Keratinocyte (primary cell): ENCODE data around the gene STXBP3. TPM values are rescaled to one million over a fixed set of nuclear protein-coding genes. Genes with fewer than 3 reads are reported as not detected.

Source experiments
- DNase-seq: peaks from one replicate; pipeline ENCODE4 v3.0.0-alpha.2; 2011; ENCODE audit warnings: low read depth, missing footprints, low spot score
- FAIRE-seq: peaks from 2 replicates; lab custom pipeline; 2011; peaks lifted over from hg19 to GRCh38; lab: Jason Lieb, UNC
- H2AFZ ChIP-seq: 2 replicates; pipeline ENCODE4 v1.6.0; 2012; ENCODE audit warnings: low read length, control low read depth, inconsistent platforms; ENCODE audit not compliant: control insufficient read depth
- H3K27ac ChIP-seq: 2 replicates; pipeline ENCODE4 v1.5.1; 2011; ENCODE audit warnings: low read length; ENCODE audit not compliant: control insufficient read depth, insufficient read depth
- H3K27me3 ChIP-seq: 3 replicates; pipeline ENCODE4 v1.6.0; 2011; ENCODE audit warnings: low read length; ENCODE audit not compliant: control insufficient read depth, insufficient read depth; ENCODE audit errors: extremely low read depth
- H3K36me3 ChIP-seq, 2 experiments: 2 replicates in 1 of 2; 3 replicates in 1 of 2; pipeline ENCODE4 v1.5.1; 2011; ENCODE audit warnings: low read length in 2 of 2, mild to moderate bottlenecking in 1 of 2; ENCODE audit not compliant: control insufficient read depth in 2 of 2, insufficient read depth in 2 of 2; ENCODE audit errors: extremely low read depth in 1 of 2
- H3K4me1 ChIP-seq: 3 replicates; pipeline ENCODE4 v1.5.1; 2011; ENCODE audit warnings: low read length; ENCODE audit not compliant: control insufficient read depth, insufficient read depth; ENCODE audit errors: extremely low read depth
- H3K4me2 ChIP-seq: 3 replicates; pipeline ENCODE4 v1.6.0; 2011; ENCODE audit warnings: low read depth, low read length; ENCODE audit not compliant: control insufficient read depth, insufficient read depth; ENCODE audit errors: extremely low read depth
- H3K4me3 ChIP-seq, 3 experiments: fragments of 200-600 bp in 1 of 3; sonication (generic) in 1 of 3; 2 replicates in 2 of 3; 3 replicates in 1 of 3; pipeline ENCODE4 v1.5.1; 2011 to 2016; ENCODE audit warnings: low read length in 3 of 3, mild to moderate bottlenecking in 3 of 3, control low read depth in 2 of 3, inconsistent platforms in 1 of 3, low read depth in 1 of 3, mixed read lengths in 1 of 3, mixed run types in 1 of 3, moderate library complexity in 1 of 3; ENCODE audit not compliant: control insufficient read depth in 2 of 3, insufficient read depth in 2 of 3; ENCODE audit errors: extremely low read depth in 1 of 3
- H3K79me2 ChIP-seq: 2 replicates; pipeline ENCODE4 v1.6.0; 2012; ENCODE audit warnings: low read length; ENCODE audit not compliant: control insufficient read depth, insufficient read depth
- H3K9ac ChIP-seq: 3 replicates; pipeline ENCODE4 v1.6.0; 2011; ENCODE audit warnings: low read length; ENCODE audit not compliant: control insufficient read depth, insufficient read depth; ENCODE audit errors: extremely low read depth
- H3K9me1 ChIP-seq: 3 replicates; pipeline ENCODE4 v1.6.0; 2011; ENCODE audit warnings: low read length; ENCODE audit not compliant: control insufficient read depth, insufficient read depth; ENCODE audit errors: extremely low read depth
- H3K9me3 ChIP-seq: 2 replicates; pipeline ENCODE4 v1.5.1; 2012; ENCODE audit warnings: low read depth, low read length; ENCODE audit not compliant: control insufficient read depth
- H4K20me1 ChIP-seq: 3 replicates; pipeline ENCODE4 v1.6.0; 2011; ENCODE audit warnings: low read length; ENCODE audit not compliant: control insufficient read depth, insufficient read depth; ENCODE audit errors: extremely low read depth
- EZH2 ChIP-seq: IDR thresholded peaks from one replicate; pipeline ENCODE4 v1.6.1; 2012; ENCODE audit warnings: inconsistent platforms, mild to moderate bottlenecking, low read length, moderate library complexity
- dilution Hi-C: fragments of 300-500 bp; cut with MboI; formaldehyde crosslinking; loops from one replicate; pipeline ENCODE4 v1.7.0; 2020; ENCODE audit warnings: low sequenced_read_pairs; ENCODE audit not compliant: extremely low pct_ligation_motif_present
- polyA plus RNA-seq, 5 experiments: library from polyadenylated mRNA; depleted of rRNA in 3 of 5; stranded (reverse) in 3 of 5; stranded (forward) in 1 of 5; unstranded in 1 of 5; fragments of >200 nt; gene quantifications; 1 replicate in 1 of 5; 2 replicates in 3 of 5; 3 replicates in 1 of 5; pipeline versions ENCODE4 v1.2.1 to v1.2.3, GENCODE V29; 2011 to 2012; ENCODE audit warnings: missing spikeins in 2 of 5, low read depth in 1 of 5, low replicate concordance in 1 of 5
- TF ChIP-seq, protein P1 (sequence below), 3 experiments: IDR thresholded peaks in 1 of 3; conservative IDR thresholded peaks in 1 of 3; optimal IDR thresholded peaks in 1 of 3; 2 replicates in 2 of 3; 3 replicates in 1 of 3; pipeline versions ENCODE3 to v1.5.1; 2011; ENCODE audit warnings: low read length in 3 of 3, mild to moderate bottlenecking in 3 of 3, moderate library complexity in 2 of 3, control low read depth in 1 of 3, inconsistent platforms in 1 of 3; ENCODE audit not compliant: insufficient read depth in 2 of 3; ENCODE audit errors: extremely low read depth in 1 of 3

The STXBP3 gene
- polyA plus RNA-seq, 1 donor (not counting 4 experiments of a cell fraction or from before 2014, with no cell fraction given), result 36.3 TPM

DNA sequence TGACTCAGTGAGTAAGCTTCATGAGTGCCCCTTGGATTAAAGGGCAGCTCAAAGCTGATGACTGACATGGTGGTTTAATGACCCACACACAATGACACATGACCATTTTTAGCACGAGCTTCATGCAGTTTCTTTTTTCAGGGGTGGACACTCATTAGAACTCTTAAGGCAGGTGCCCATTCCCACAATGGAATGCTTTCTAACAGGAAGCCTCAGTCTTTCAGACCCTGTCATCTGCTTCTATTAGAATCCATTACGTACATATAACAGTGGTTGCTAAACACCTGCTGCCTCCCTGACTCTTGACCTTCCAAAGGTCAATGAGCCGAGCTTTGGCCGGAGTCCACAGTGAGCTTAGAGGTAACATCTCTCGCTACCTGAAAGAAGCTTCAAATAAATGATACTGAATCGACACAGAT lies 83.0 kb downstream of the STXBP3 start:
- dilution Hi-C loops, result no loop called here
- peak overlapping the region; percentile 84 for H3K4me2 ChIP-seq
- peak overlapping the region in 2 of 3 experiments; percentile 20 to 49 for H3K4me3 ChIP-seq
- H2AFZ ChIP-seq, result no peak overlapping the region
- H3K4me1 ChIP-seq, result peaks cover 59% of the 10 kb centered on the region
- peak overlapping the region; percentile 89 for H3K27ac ChIP-seq
- no peaks in the 10 kb centered on the region for H4K20me1 ChIP-seq
- no peaks in the 10 kb centered on the region for H3K79me2 ChIP-seq
- no peaks in the 10 kb centered on the region for H3K27me3 ChIP-seq
- no peaks in the 10 kb centered on the region for H3K9me1 ChIP-seq
- TF ChIP-seq, protein P1, sequence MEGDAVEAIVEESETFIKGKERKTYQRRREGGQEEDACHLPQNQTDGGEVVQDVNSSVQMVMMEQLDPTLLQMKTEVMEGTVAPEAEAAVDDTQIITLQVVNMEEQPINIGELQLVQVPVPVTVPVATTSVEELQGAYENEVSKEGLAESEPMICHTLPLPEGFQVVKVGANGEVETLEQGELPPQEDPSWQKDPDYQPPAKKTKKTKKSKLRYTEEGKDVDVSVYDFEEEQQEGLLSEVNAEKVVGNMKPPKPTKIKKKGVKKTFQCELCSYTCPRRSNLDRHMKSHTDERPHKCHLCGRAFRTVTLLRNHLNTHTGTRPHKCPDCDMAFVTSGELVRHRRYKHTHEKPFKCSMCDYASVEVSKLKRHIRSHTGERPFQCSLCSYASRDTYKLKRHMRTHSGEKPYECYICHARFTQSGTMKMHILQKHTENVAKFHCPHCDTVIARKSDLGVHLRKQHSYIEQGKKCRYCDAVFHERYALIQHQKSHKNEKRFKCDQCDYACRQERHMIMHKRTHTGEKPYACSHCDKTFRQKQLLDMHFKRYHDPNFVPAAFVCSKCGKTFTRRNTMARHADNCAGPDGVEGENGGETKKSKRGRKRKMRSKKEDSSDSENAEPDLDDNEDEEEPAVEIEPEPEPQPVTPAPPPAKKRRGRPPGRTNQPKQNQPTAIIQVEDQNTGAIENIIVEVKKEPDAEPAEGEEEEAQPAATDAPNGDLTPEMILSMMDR (optimal IDR thresholded peaks at IDR 0.05 in 1 of 3, IDR thresholded peaks at IDR 0.05 in 1 of 3, conservative IDR thresholded peaks at IDR 0.05 in 1 of 3; ENCODE audit: extremely low read depth in 1 of 3, insufficient read depth in 2 of 3, low read length in 3 of 3), result no peak
- TF ChIP-seq EZH2, result no peak
- H3K36me3 ChIP-seq, result no peaks in the 10 kb centered on the region
- H3K9ac ChIP-seq, result peak overlapping the region; percentile 69
- FAIRE-seq (no peak), DNase-seq (no peak)
- H3K9me3 ChIP-seq, result no peaks in the 10 kb centered on the region

DNA sequence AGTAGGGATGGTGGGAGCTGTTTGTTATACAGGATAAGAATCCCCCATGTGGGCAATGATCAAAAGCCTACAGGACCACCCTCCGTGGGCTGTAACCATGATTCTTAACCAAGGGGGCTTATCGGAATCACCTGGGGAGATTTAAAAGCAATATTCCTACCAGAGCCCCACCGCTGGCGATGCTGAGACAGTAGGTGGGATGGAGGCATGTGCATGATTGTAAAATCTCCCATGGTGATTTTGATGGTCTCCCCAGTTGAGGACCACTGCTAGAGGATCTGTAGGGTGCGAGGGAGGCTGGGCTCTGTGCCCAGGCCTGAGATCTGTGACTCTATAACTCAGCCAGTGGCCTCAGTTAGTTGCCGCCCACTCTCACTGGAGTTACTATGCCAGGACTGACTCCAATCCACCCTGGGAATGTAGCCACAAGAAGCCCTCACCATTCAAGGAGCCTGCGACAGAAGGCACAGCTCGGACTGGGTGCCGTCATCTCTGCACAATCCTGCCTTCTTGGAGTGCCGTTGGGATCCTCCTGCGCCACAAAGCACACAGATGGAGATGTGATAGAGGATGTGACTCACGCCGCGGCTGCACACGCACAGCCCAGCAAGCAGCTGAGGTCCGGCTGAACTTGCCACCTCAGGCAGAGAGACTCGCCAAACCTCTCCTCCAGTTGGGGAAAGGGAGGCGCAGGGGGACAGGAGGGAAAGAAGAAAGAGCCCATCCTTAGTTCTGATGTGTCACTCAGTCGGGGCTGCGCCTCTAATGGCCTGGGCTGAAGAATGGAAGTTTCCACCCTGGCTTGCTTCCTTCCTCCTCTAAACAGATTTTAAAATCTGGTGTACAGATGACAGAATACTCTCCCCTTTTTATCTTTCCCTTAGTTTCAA lies 83.9 kb downstream of the STXBP3 start:
- Histone ChIP-seq H3K79me2 (no peaks in the 10 kb centered on the region), H2AFZ (no peak overlapping the region), H3K27ac (peak overlapping the region; percentile 89), H3K27me3 (no peaks in the 10 kb centered on the region), H4K20me1 (no peaks in the 10 kb centered on the region), H3K4me3 (peak overlapping the region; percentile 20 to 49 (median 24)), H3K9me3 (no peaks in the 10 kb centered on the region), H3K36me3 (no peaks in the 10 kb centered on the region), H3K4me2 (peak overlapping the region; percentile 84), H3K9me1 (no peaks in the 10 kb centered on the region), H3K9ac (peak overlapping the region; percentile 69), H3K4me1 (peaks cover 59% of the 10 kb centered on the region)
- TF ChIP-seq, protein P1 (optimal IDR thresholded peaks at IDR 0.05 in 1 of 3, IDR thresholded peaks at IDR 0.05 in 1 of 3, conservative IDR thresholded peaks at IDR 0.05 in 1 of 3; ENCODE audit: extremely low read depth in 1 of 3, insufficient read depth in 2 of 3, low read length in 3 of 3), result peak in 1 of 3 experiments; percentile 3
- TF ChIP-seq EZH2, result no peak
- dilution Hi-C loops, result no loop called here
- DNase-seq (peak; percentile 97), FAIRE-seq (peak; percentile 90)
